ENCODE data around the gene OCA2.
A peak's percentile ranks its signal among the peaks of the same experiment; 100 is the strongest.

The OCA2 gene

GRCh38 chr15:28128031-28128430, 28.9 kb upstream of the OCA2 start:
- no peak overlapping the region for H2BK120ac ChIP-seq (ENCODE audit: insufficient read depth, low read length, poor library complexity)
- H3K23ac ChIP-seq (ENCODE audit: low read length), result no peak overlapping the region
- H3K9me3 ChIP-seq (ENCODE audit: insufficient read depth, low read depth, low read length), result no peaks in the 10 kb centered on the region
- H3K27ac ChIP-seq (ENCODE audit: low read depth, low read length), result no peak overlapping the region
- no peaks in the 10 kb centered on the region for H3K79me1 ChIP-seq (ENCODE audit: low read length)
- H3K27me3 ChIP-seq (ENCODE audit: insufficient read depth, low read length), result no peaks in the 10 kb centered on the region
- no peak for DNase-seq
- no peak overlapping the region for H3K4ac ChIP-seq (ENCODE audit: low read depth, low read length)
- H3K14ac ChIP-seq (ENCODE audit: low read length), result no peak overlapping the region
- H3K4me2 ChIP-seq (ENCODE audit: low read length), result no peak overlapping the region
- no peak overlapping the region for H3K9ac ChIP-seq (ENCODE audit: low read length)
- H4K8ac ChIP-seq (ENCODE audit: low read depth, low read length), result no peak overlapping the region
- no peak overlapping the region for H3K4me3 ChIP-seq (ENCODE audit: low read depth, low read length)
- no peak overlapping the region for H2BK12ac ChIP-seq (ENCODE audit: low read length)
- H2AFZ ChIP-seq (ENCODE audit: insufficient read depth, low read length, poor library complexity), result no peak overlapping the region
- H2AK5ac ChIP-seq (ENCODE audit: low read length), result no peak overlapping the region
- peaks cover 45 to 52% of the 10 kb centered on the region in 2 experiments for H3K36me3 ChIP-seq (ENCODE audit: control insufficient read depth in 1 of 2, insufficient read depth in 2 of 2, low read length in 2 of 2)
- H2BK5ac ChIP-seq (ENCODE audit: low read depth, low read length, poor library complexity), result no peak overlapping the region
- WGBS (ENCODE audit: extremely low coverage, insufficient coverage, insufficient read length), result no CpG with 5 or more reads among the region's 11 CpGs
- H3K79me2 ChIP-seq (ENCODE audit: control insufficient read depth, insufficient read depth, low read length, poor library complexity), result no peaks in the 10 kb centered on the region
- H4K91ac ChIP-seq (ENCODE audit: low read depth, low read length), result no peak overlapping the region
- no peak overlapping the region for H3K18ac ChIP-seq (ENCODE audit: low read length)
- no peaks in the 10 kb centered on the region for H3K4me1 ChIP-seq (ENCODE audit: control insufficient read depth in 1 of 2, insufficient read depth in 2 of 2, low read length in 2 of 2)
- H4K12ac ChIP-seq (ENCODE audit: low read depth, low read length), result no peak overlapping the region

GRCh38 chr15:28127036-28127435, 27.9 kb upstream of the OCA2 start:
- Histone ChIP-seq H3K36me3 (ENCODE audit: control insufficient read depth in 1 of 2, insufficient read depth in 2 of 2, low read length in 2 of 2) (peaks cover 39 to 52% of the 10 kb centered on the region in 2 experiments), H2AK5ac (ENCODE audit: low read length) (no peak overlapping the region), H2BK5ac (ENCODE audit: low read depth, low read length, poor library complexity) (no peak overlapping the region), H3K79me2 (ENCODE audit: control insufficient read depth, insufficient read depth, low read length, poor library complexity) (no peaks in the 10 kb centered on the region), H3K79me1 (ENCODE audit: low read length) (no peaks in the 10 kb centered on the region), H2AFZ (ENCODE audit: insufficient read depth, low read length, poor library complexity) (no peak overlapping the region), H2BK120ac (ENCODE audit: insufficient read depth, low read length, poor library complexity) (no peak overlapping the region), H3K14ac (ENCODE audit: low read length) (no peak overlapping the region), H3K27me3 (ENCODE audit: insufficient read depth, low read length) (no peaks in the 10 kb centered on the region), H3K9me3 (ENCODE audit: insufficient read depth, low read depth, low read length) (no peaks in the 10 kb centered on the region), H2BK12ac (ENCODE audit: low read length) (no peak overlapping the region), H4K8ac (ENCODE audit: low read depth, low read length) (no peak overlapping the region), H3K23ac (ENCODE audit: low read length) (no peak overlapping the region), H3K4me3 (ENCODE audit: low read depth, low read length) (no peak overlapping the region), H4K91ac (ENCODE audit: low read depth, low read length) (no peak overlapping the region), H3K4ac (ENCODE audit: low read depth, low read length) (no peak overlapping the region), H4K12ac (ENCODE audit: low read depth, low read length) (no peak overlapping the region), H3K18ac (ENCODE audit: low read length) (no peak overlapping the region), H3K9ac (ENCODE audit: low read length) (no peak overlapping the region), H3K4me1 (ENCODE audit: control insufficient read depth in 1 of 2, insufficient read depth in 2 of 2, low read length in 2 of 2) (no peaks in the 10 kb centered on the region), H3K4me2 (ENCODE audit: low read length) (no peak overlapping the region), H3K27ac (ENCODE audit: low read depth, low read length) (no peak overlapping the region)
- no peak for DNase-seq
- no CpG with 5 or more reads among the region's 11 CpGs for WGBS (ENCODE audit: extremely low coverage, insufficient coverage, insufficient read length)

- Histone ChIP-seq H2AK5ac (ENCODE audit: low read length) (no peak overlapping the region), H4K8ac (ENCODE audit: low read depth, low read length) (no peak overlapping the region), H4K12ac (ENCODE audit: low read depth, low read length) (no peak overlapping the region), H3K4ac (ENCODE audit: low read depth, low read length) (no peak overlapping the region), H2BK12ac (ENCODE audit: low read length) (no peak overlapping the region), H3K18ac (ENCODE audit: low read length) (no peak overlapping the region), H3K27me3 (ENCODE audit: insufficient read depth, low read length) (no peaks in the 10 kb centered on the region), H3K23ac (ENCODE audit: low read length) (no peak overlapping the region), H2BK120ac (ENCODE audit: insufficient read depth, low read length, poor library complexity) (no peak overlapping the region), H4K91ac (ENCODE audit: low read depth, low read length) (no peak overlapping the region), H2BK5ac (ENCODE audit: low read depth, low read length, poor library complexity) (no peak overlapping the region), H3K79me1 (ENCODE audit: low read length) (no peaks in the 10 kb centered on the region), H3K27ac (ENCODE audit: low read depth, low read length) (no peak overlapping the region), H3K79me2 (ENCODE audit: control insufficient read depth, insufficient read depth, low read length, poor library complexity) (no peaks in the 10 kb centered on the region), H3K4me3 (ENCODE audit: low read depth, low read length) (no peak overlapping the region), H3K4me1 (ENCODE audit: control insufficient read depth in 1 of 2, insufficient read depth in 2 of 2, low read length in 2 of 2) (no peaks in the 10 kb centered on the region), H3K9ac (ENCODE audit: low read length) (no peak overlapping the region), H3K14ac (ENCODE audit: low read length) (no peak overlapping the region), H3K4me2 (ENCODE audit: low read length) (no peak overlapping the region), H3K36me3 (ENCODE audit: control insufficient read depth in 1 of 2, insufficient read depth in 2 of 2, low read length in 2 of 2) (peaks cover 36 to 51% of the 10 kb centered on the region in 2 experiments), H2AFZ (ENCODE audit: insufficient read depth, low read length, poor library complexity) (no peak overlapping the region), H3K9me3 (ENCODE audit: insufficient read depth, low read depth, low read length) (no peaks in the 10 kb centered on the region)
- no CpG with 5 or more reads among the region's 17 CpGs for WGBS (ENCODE audit: extremely low coverage, insufficient coverage, insufficient read length)
- DNase-seq, result peak; percentile 22 to 84
These were observed 26.8 kb upstream of the OCA2 start for GRCh38 chr15:28125673-28126651.

GRCh38 chr15:28124841-28125240, 25.7 kb upstream of the OCA2 start:
- H3K36me3 ChIP-seq (ENCODE audit: control insufficient read depth in 1 of 2, insufficient read depth in 2 of 2, low read length in 2 of 2), result peaks cover 32 to 50% of the 10 kb centered on the region in 2 experiments
- no peaks in the 10 kb centered on the region for H3K9me3 ChIP-seq (ENCODE audit: insufficient read depth, low read depth, low read length)
- no peak overlapping the region for H3K4me3 ChIP-seq (ENCODE audit: low read depth, low read length)
- H3K4ac ChIP-seq (ENCODE audit: low read depth, low read length), result no peak overlapping the region
- no peak overlapping the region for H3K4me2 ChIP-seq (ENCODE audit: low read length)
- no peak overlapping the region for H2BK5ac ChIP-seq (ENCODE audit: low read depth, low read length, poor library complexity)
- no peak overlapping the region for H2BK120ac ChIP-seq (ENCODE audit: insufficient read depth, low read length, poor library complexity)
- no peaks in the 10 kb centered on the region for H3K27me3 ChIP-seq (ENCODE audit: insufficient read depth, low read length)
- no peak overlapping the region for H3K27ac ChIP-seq (ENCODE audit: low read depth, low read length)
- no peak overlapping the region for H3K9ac ChIP-seq (ENCODE audit: low read length)
- no peaks in the 10 kb centered on the region for H3K79me1 ChIP-seq (ENCODE audit: low read length)
- H3K23ac ChIP-seq (ENCODE audit: low read length), result no peak overlapping the region
- no peak overlapping the region for H2AK5ac ChIP-seq (ENCODE audit: low read length)
- H3K4me1 ChIP-seq (ENCODE audit: control insufficient read depth in 1 of 2, insufficient read depth in 2 of 2, low read length in 2 of 2), result no peaks in the 10 kb centered on the region
- no peak overlapping the region for H4K8ac ChIP-seq (ENCODE audit: low read depth, low read length)
- H4K12ac ChIP-seq (ENCODE audit: low read depth, low read length), result no peak overlapping the region
- no peak overlapping the region for H3K14ac ChIP-seq (ENCODE audit: low read length)
- no CpG with 5 or more reads among the region's 10 CpGs for WGBS (ENCODE audit: extremely low coverage, insufficient coverage, insufficient read length)
- H2BK12ac ChIP-seq (ENCODE audit: low read length), result no peak overlapping the region
- H3K79me2 ChIP-seq (ENCODE audit: control insufficient read depth, insufficient read depth, low read length, poor library complexity), result no peaks in the 10 kb centered on the region
- no peak overlapping the region for H2AFZ ChIP-seq (ENCODE audit: insufficient read depth, low read length, poor library complexity)
- no peak overlapping the region for H3K18ac ChIP-seq (ENCODE audit: low read length)
- H4K91ac ChIP-seq (ENCODE audit: low read depth, low read length), result no peak overlapping the region
- no peak for DNase-seq

Data from trophoblast cell (in vitro differentiated cells and primary cell).